Body of pancreas (tissue), 4 donors: ENCODE results near the gene ZNF341.

Experiments
- POLR2A ChIP-seq, 3 donors: fragments of 450-650 bp; IDR thresholded peaks; one replicate each; pipeline ENCODE4 v1.6.1; 2016; ENCODE audit warnings: antibody characterized with exemption in 3 of 3, mild to moderate bottlenecking in 2 of 3
- TF ChIP-seq, protein P1 (sequence below), 7 experiments: fragments of 450-650 bp in 4 of 7; fragments of 200-600 bp in 3 of 7; sonication (generic) in 3 of 7; IDR thresholded peaks; one replicate each; pipeline ENCODE4 v1.5.1; 2016 to 2019; ENCODE audit warnings: antibody characterized with exemption in 7 of 7

DNA sequence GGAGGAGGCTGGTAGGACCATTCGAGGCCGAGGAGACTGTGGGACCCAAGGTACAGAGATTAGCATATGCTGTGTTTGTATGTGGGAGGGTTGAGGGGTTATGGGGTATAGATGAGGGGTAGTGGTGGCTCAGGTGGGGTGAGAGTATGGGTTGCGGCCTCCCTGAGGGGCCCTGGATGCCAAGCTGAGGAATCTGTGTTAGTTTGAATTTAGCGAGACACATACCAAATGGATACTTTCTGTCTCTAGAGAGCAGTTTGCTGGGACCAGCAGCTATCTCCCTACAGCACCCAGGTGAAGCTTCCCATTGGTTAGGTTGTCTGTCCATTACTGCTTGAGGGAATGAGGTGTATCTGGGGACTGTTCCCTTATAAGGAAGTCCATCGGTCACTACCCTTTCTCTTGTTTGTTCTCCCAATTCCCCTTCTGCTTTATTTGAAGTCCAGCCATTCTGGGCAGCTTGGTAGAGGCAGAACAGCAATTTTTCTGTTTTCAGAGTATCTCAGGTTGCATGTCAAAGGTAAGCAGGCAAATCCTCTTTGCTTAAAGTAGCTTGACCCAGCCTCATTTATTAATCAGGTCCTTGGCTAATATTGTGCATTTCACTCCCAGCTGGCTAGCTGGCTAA, 94.6 kb downstream of the ZNF341 start:
- TF ChIP-seq POLR2A (IDR thresholded peaks at IDR 0.05), result no peak
- TF ChIP-seq, protein P1, sequence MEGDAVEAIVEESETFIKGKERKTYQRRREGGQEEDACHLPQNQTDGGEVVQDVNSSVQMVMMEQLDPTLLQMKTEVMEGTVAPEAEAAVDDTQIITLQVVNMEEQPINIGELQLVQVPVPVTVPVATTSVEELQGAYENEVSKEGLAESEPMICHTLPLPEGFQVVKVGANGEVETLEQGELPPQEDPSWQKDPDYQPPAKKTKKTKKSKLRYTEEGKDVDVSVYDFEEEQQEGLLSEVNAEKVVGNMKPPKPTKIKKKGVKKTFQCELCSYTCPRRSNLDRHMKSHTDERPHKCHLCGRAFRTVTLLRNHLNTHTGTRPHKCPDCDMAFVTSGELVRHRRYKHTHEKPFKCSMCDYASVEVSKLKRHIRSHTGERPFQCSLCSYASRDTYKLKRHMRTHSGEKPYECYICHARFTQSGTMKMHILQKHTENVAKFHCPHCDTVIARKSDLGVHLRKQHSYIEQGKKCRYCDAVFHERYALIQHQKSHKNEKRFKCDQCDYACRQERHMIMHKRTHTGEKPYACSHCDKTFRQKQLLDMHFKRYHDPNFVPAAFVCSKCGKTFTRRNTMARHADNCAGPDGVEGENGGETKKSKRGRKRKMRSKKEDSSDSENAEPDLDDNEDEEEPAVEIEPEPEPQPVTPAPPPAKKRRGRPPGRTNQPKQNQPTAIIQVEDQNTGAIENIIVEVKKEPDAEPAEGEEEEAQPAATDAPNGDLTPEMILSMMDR (IDR thresholded peaks at IDR 0.05), result no peak
